ENCODE measurements around the gene BCAP31. TPM values are rescaled to one million over a fixed set of nuclear protein-coding genes. Genes with fewer than 3 reads are reported as not detected.
A peak's percentile ranks its signal among the peaks of the same experiment; 100 is the strongest.
"Not testable (repeated sequence)": the region's sequence is repeated elsewhere in the genome, so short reads cannot be mapped to it uniquely, and the experiment has no call there.

The BCAP31 gene
- total RNA-seq, 4 donors from 2014 or later = 99.0 to 126 (median 114) TPM

- 83 to 87% methylated on average over 19 to 23 of the region's 27 CpGs for WGBS, 2 donors
- Histone ChIP-seq H3K9me3 (no peaks in the 10 kb centered on the region), H3K4me3 (no peak overlapping the region), H3K27me3 (no peaks in the 10 kb centered on the region), H3K36me3 (peaks cover 0 to 31% (median 4%) of the 10 kb centered on the region in 3 donors), H3K27ac (no peak overlapping the region), H3K4me1 (peaks cover 0 to 5% (median 0%) of the 10 kb centered on the region in 4 donors)
- no peak for DNase-seq (ENCODE audit: low spot score in 2 of 2)
- TF ChIP-seq, protein P1, sequence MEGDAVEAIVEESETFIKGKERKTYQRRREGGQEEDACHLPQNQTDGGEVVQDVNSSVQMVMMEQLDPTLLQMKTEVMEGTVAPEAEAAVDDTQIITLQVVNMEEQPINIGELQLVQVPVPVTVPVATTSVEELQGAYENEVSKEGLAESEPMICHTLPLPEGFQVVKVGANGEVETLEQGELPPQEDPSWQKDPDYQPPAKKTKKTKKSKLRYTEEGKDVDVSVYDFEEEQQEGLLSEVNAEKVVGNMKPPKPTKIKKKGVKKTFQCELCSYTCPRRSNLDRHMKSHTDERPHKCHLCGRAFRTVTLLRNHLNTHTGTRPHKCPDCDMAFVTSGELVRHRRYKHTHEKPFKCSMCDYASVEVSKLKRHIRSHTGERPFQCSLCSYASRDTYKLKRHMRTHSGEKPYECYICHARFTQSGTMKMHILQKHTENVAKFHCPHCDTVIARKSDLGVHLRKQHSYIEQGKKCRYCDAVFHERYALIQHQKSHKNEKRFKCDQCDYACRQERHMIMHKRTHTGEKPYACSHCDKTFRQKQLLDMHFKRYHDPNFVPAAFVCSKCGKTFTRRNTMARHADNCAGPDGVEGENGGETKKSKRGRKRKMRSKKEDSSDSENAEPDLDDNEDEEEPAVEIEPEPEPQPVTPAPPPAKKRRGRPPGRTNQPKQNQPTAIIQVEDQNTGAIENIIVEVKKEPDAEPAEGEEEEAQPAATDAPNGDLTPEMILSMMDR (IDR thresholded peaks at IDR 0.05) = no peak
- TF ChIP-seq EP300 (IDR thresholded peaks at IDR 0.05) (no peak), POLR2A (IDR thresholded peaks at IDR 0.05) (no peak)
Observed at GRCh38 chrX:153709726-153710674, 14.2 kb downstream of the BCAP31 start.

- peak in 1 of 2 donors; percentile 41 for DNase-seq (ENCODE audit: low spot score in 2 of 2)
- H3K27ac ChIP-seq = peak overlapping the region in 2 of 4 donors; percentile 11 to 50
- WGBS, 2 donors = 21 to 27% methylated on average over 8 to 13 of the region's 13 CpGs
- peaks cover 0 to 8% (median 0%) of the 10 kb centered on the region in 4 donors for H3K4me1 ChIP-seq
- no peak overlapping the region for H3K4me3 ChIP-seq
- TF ChIP-seq, protein P1 (IDR thresholded peaks at IDR 0.05) = peak; percentile 43 to 74 (median 56)
- TF ChIP-seq POLR2A (IDR thresholded peaks at IDR 0.05) = no peak
- no peak for TF ChIP-seq EP300 (IDR thresholded peaks at IDR 0.05)
- no peaks in the 10 kb centered on the region for H3K27me3 ChIP-seq
- H3K9me3 ChIP-seq = no peaks in the 10 kb centered on the region
- peaks cover 0 to 22% (median 0%) of the 10 kb centered on the region in 3 donors for H3K36me3 ChIP-seq
Observed at GRCh38 chrX:153708415-153708814, 15.8 kb downstream of the BCAP31 start.

GRCh38 chrX:153707406-153707805 is 16.8 kb downstream of the BCAP31 start:
- no peaks in the 10 kb centered on the region for H3K9me3 ChIP-seq
- 86 to 90% methylated on average over 1 to 6 of the region's 6 CpGs for WGBS, 2 donors
- DNase-seq (ENCODE audit: low spot score in 2 of 2) = no peak
- TF ChIP-seq, protein P1 (IDR thresholded peaks at IDR 0.05) = no peak
- no peak for TF ChIP-seq POLR2A (IDR thresholded peaks at IDR 0.05)
- no peak for TF ChIP-seq EP300 (IDR thresholded peaks at IDR 0.05)
- H3K4me3 ChIP-seq = no peak overlapping the region
- peaks cover 0 to 12% (median 0%) of the 10 kb centered on the region in 4 donors for H3K4me1 ChIP-seq
- no peaks in the 10 kb centered on the region for H3K27me3 ChIP-seq
- H3K27ac ChIP-seq = no peak overlapping the region
- peaks cover 0 to 23% (median 0%) of the 10 kb centered on the region in 3 donors for H3K36me3 ChIP-seq

- Histone ChIP-seq H3K4me3 (no peak overlapping the region), H3K27me3 (no peaks in the 10 kb centered on the region), H3K9me3 (no peaks in the 10 kb centered on the region), H3K4me1 (peaks cover 0 to 12% (median 0%) of the 10 kb centered on the region in 4 donors), H3K27ac (no peak overlapping the region), H3K36me3 (peaks cover 0 to 29% (median 0%) of the 10 kb centered on the region in 3 donors)
- TF ChIP-seq POLR2A (IDR thresholded peaks at IDR 0.05) (no peak), EP300 (IDR thresholded peaks at IDR 0.05) (no peak)
- TF ChIP-seq, protein P1 (IDR thresholded peaks at IDR 0.05) = no peak
- WGBS, 2 donors = 83 to 92% methylated on average over 6 to 9 of the region's 9 CpGs
- DNase-seq (ENCODE audit: low spot score in 2 of 2) = no peak
Observed at GRCh38 chrX:153706799-153707198, 17.4 kb downstream of the BCAP31 start.

- H3K4me1 ChIP-seq = peaks cover 0 to 12% (median 0%) of the 10 kb centered on the region in 4 donors
- not testable (repeated sequence) for H3K4me3 ChIP-seq; H3K27me3 ChIP-seq; DNase-seq (ENCODE audit: low spot score in 2 of 2); H3K9me3 ChIP-seq; H3K27ac ChIP-seq
- WGBS, 2 donors = 88% methylated on average over 12 to 18 of the region's 18 CpGs
- H3K36me3 ChIP-seq = peaks cover 0 to 41% (median 0%) of the 10 kb centered on the region in 3 donors
Observed at GRCh38 chrX:153705403-153706060, 18.7 kb downstream of the BCAP31 start.

DNA sequence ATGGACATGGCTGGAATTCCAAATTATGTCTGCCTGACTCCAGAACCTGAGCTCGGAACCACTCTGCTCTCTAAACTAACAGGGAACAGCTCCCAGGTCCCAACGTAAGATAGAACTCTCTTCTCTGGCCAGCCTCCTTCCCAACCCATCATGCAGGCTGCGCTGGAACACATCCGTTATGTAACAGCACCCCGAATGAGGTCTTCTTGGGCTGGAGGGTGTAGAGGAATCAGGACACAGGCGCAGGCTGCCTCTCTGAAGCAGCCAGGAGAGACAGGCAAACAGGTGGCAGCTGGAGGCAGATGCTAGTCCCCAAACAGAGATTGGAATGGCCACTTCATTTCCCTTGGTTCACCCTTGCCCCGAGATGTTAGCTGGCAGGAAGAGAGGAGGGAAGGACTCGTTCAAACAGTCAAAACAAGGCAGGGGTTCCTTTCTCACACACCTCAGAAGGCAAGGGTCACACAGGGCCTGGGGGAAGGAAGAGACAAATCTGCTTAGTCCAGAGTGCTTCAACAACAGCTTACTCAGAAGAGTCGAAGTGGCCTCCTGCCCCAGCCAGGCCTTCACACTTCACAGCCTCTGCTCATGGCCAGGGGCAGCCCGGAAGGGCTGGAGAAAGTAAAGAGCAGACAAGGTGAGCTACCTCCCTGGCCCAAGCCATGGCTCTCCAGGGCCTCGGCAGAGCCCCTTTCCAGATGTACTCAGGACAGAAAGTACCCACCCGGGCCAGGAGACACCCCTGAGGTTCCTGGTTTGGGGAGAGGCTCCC is 19.4 kb downstream of the BCAP31 start:
- not testable (repeated sequence) for H3K4me3 ChIP-seq; H3K9me3 ChIP-seq; H3K27ac ChIP-seq; DNase-seq (ENCODE audit: low spot score in 2 of 2); H3K27me3 ChIP-seq
- Histone ChIP-seq H3K36me3 (peaks cover 0 to 34% (median 0%) of the 10 kb centered on the region in 3 donors), H3K4me1 (peaks cover 0 to 12% (median 0%) of the 10 kb centered on the region in 4 donors)
- WGBS, 2 donors = 75 to 86% methylated on average over 4 to 12 of the region's 12 CpGs

Measured in tibial nerve (tissue), 4 donors.